Astrocyte (in vitro differentiated cells and primary cell): Measurements from ENCODE around the gene ASH1L.

Experiments
- EZH2 ChIP-seq: IDR thresholded peaks from 2 replicates; pipeline ENCODE4 v1.6.1; 2012; ENCODE audit warnings: mild to moderate bottlenecking, low read length, inconsistent platforms; ENCODE audit not compliant: insufficient read depth
- TF ChIP-seq, protein P1 (sequence below): IDR thresholded peaks from 2 replicates; pipeline ENCODE4 v1.5.1; 2011; ENCODE audit warnings: low read depth, mild to moderate bottlenecking, inconsistent platforms, low read length, moderate library complexity; ENCODE audit not compliant: insufficient read depth

DNA sequence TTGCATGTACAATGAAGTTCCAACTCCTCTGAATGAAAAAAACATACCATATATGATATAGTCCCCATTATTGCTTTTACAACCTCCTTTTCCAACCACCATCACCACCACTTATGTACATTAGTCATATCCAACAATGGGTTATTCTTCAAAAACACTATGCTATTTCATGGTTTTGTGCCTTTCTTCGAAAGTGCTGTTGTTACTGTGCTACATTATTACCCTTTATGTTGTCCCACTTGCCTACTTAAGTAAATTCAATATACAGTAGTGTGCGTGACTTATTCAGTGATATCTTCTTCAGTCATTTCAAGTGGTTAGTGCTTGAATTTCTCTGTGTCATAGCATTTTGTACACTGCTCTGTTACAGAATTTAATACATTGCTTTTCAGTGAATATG, 105.3 kb downstream of the ASH1L start:
- TF ChIP-seq, protein P1, sequence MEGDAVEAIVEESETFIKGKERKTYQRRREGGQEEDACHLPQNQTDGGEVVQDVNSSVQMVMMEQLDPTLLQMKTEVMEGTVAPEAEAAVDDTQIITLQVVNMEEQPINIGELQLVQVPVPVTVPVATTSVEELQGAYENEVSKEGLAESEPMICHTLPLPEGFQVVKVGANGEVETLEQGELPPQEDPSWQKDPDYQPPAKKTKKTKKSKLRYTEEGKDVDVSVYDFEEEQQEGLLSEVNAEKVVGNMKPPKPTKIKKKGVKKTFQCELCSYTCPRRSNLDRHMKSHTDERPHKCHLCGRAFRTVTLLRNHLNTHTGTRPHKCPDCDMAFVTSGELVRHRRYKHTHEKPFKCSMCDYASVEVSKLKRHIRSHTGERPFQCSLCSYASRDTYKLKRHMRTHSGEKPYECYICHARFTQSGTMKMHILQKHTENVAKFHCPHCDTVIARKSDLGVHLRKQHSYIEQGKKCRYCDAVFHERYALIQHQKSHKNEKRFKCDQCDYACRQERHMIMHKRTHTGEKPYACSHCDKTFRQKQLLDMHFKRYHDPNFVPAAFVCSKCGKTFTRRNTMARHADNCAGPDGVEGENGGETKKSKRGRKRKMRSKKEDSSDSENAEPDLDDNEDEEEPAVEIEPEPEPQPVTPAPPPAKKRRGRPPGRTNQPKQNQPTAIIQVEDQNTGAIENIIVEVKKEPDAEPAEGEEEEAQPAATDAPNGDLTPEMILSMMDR = no peak
- no peak for TF ChIP-seq EZH2
